Measurements from ENCODE around the gene CCNA2.

CCNA2 gene

DNA sequence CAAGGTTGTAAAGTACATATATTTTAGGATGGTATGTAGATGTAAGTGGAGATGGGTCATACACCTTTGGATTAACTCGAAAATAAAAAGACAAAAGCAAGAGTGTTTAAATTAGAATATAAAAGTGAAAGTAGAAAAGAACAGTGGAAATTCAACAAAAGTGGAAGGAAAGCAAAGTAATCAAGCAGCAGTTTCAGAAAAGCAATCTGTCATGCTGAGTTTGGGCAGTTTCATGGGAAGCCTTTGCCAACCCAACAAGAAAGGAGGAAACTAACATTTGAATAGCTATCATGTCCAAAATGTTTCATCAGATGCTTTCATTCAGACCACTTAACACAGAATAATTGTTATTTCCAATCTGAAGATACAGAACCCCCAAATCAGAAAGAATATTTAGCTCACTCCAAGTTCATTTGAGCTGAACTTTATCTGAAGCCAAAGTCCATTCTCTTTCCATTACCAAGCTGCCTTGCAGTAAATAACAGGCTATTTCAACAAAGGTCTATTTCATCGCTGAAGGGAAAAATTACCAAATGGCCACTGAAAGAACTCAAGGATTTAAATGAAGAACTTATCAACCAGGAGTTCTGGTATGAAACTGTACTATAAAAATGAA, 24.4 kb downstream of the CCNA2 start:
- TF ChIP-seq, protein P1, sequence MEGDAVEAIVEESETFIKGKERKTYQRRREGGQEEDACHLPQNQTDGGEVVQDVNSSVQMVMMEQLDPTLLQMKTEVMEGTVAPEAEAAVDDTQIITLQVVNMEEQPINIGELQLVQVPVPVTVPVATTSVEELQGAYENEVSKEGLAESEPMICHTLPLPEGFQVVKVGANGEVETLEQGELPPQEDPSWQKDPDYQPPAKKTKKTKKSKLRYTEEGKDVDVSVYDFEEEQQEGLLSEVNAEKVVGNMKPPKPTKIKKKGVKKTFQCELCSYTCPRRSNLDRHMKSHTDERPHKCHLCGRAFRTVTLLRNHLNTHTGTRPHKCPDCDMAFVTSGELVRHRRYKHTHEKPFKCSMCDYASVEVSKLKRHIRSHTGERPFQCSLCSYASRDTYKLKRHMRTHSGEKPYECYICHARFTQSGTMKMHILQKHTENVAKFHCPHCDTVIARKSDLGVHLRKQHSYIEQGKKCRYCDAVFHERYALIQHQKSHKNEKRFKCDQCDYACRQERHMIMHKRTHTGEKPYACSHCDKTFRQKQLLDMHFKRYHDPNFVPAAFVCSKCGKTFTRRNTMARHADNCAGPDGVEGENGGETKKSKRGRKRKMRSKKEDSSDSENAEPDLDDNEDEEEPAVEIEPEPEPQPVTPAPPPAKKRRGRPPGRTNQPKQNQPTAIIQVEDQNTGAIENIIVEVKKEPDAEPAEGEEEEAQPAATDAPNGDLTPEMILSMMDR (conservative IDR thresholded peaks at IDR 0.05; ENCODE audit: low read depth, low read length): no peak
- no peak overlapping the region for H3K4me3 ChIP-seq (ENCODE audit: low read depth, low read length)
- no peak for DNase-seq (ENCODE audit: low read depth)

DNA sequence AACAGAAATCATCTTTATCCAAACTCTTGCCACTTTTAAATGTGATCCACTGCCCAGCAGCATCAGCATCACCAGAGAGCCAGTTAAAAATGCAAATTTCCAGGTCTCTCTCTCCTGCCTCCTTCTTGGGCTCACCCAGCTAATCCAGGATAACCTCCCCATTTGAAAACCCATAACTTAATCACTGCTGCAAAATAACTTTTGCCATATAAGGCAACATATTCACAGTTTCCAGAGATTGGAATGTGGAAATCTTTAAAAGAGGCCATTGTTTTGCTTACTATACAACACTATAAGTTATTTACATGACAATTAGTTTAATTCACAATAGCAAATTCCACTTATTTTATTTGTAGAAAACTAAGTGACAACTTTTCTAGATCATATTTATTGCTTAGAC, 27.4 kb downstream of the CCNA2 start:
- TF ChIP-seq, protein P1 (conservative IDR thresholded peaks at IDR 0.05; ENCODE audit: low read depth, low read length): no peak
- no peak overlapping the region for H3K4me3 ChIP-seq (ENCODE audit: low read depth, low read length)
- no peak for DNase-seq (ENCODE audit: low read depth)

DNA sequence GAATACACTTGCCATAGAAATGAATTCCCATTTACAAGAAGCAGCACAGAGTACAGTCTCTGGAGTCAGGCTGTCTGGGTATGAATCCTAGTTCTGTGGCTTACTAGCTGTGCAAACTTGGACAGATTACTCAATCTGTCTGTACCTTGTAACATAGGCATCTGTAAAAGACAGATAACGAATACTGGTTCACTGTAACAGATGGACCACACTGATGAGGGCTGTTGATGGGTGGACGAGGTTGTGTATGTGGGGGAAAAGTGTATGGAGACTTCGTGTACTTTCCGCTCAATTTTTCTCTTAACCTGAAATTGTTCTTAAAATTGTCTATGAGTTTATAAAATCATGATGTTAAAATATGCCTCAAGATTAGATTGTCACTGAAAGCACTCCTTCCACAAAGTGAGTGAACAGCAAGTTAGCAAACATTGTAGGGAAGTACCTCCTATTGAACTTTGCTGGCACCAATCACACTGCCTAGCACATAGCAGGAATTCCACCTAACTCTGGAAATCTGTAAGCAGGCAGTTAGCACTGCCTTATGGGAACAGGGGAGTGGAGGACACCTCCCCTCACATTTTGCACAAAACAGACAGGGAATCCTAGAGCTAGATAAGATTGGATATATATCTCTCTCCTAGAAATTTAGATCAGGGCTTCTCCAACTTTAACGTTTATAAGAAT, 29.0 kb downstream of the CCNA2 start:
- peak; percentile 32 for DNase-seq (ENCODE audit: low read depth)
- TF ChIP-seq, protein P1 (conservative IDR thresholded peaks at IDR 0.05; ENCODE audit: low read depth, low read length): no peak
- no peak overlapping the region for H3K4me3 ChIP-seq (ENCODE audit: low read depth, low read length)

DNA sequence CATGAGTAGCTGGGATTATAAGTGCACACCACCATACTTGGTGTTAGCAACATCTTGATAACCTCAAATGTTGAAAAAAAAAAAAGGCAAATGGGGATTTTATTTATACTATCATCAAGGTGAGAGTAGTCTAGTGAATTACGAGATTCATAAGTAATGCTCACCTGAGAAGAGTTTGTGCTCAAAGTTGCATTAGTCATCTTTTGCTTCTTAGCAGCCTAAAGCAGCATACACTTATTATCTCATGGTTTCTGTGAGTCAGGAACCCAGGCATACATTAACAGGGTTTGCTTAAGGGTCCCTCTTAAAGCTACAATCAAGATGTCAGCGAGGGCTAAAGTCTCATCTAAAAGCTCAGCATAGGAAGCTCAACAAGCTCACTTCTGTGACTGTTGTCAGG, 30.7 kb downstream of the CCNA2 start:
- no peak overlapping the region for H3K4me3 ChIP-seq (ENCODE audit: low read depth, low read length)
- TF ChIP-seq, protein P1 (conservative IDR thresholded peaks at IDR 0.05; ENCODE audit: low read depth, low read length): no peak
- no peak for DNase-seq (ENCODE audit: low read depth)

DNA sequence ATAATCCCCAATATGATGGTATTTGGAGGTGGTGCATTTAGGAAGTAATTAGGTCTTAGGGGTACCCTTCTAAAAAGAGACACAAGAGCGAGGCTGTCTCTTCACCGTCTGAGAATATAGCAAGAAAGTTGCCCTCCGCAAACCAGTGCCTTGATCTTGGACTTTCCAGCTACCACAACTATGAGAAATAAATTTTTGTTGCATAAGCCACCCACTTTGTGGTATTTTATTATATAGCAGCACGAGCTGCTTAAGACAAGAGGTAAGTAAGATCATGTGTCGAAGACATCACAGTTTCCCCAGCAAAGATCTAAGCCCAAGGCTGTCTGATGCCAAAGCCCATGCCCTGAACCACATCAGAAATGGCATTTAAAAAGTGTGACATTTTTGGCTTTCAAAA, 32.2 kb downstream of the CCNA2 start:
- H3K4me3 ChIP-seq (ENCODE audit: low read depth, low read length): no peak overlapping the region
- TF ChIP-seq, protein P1 (conservative IDR thresholded peaks at IDR 0.05; ENCODE audit: low read depth, low read length): no peak
- DNase-seq (ENCODE audit: low read depth): peak; percentile 88

DNA sequence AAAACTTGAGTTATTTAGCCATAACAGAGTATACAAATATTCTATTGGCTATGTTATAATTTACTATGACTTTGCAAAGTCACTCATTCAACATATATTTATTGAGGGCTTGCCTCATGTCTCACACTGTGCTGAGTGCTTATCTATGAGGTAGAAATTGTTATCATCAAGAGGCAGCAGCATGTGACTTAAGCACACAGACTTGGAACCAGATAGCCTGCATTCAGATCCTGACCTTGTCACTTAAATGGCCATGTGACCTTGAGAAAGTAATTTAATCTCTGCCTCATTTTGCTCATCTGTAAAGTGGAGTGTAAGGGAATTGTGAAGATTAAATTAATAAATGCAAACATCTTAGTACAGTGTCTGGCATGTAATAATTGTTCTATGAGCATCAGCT, 32.7 kb downstream of the CCNA2 start:
- H3K4me3 ChIP-seq (ENCODE audit: low read depth, low read length): no peak overlapping the region
- peak; percentile 44 for DNase-seq (ENCODE audit: low read depth)
- TF ChIP-seq, protein P1 (conservative IDR thresholded peaks at IDR 0.05; ENCODE audit: low read depth, low read length): no peak
